Cardiac muscle cell (in vitro differentiated cells and primary cell): ENCODE data around the gene OPA1. TPM values are rescaled to one million over a fixed set of nuclear protein-coding genes. Genes with fewer than 3 reads are reported as not detected.

Source experiments
- DNase-seq, 2 donors: peaks; one replicate each; pipeline versions ENCODE4 v3.0.0 to v3.0.0-alpha.2; 2010 to 2017; ENCODE audit warnings: low read depth in 1 of 2, low spot score in 1 of 2
- H3K27ac ChIP-seq: fragments of 200-600 bp; sonication (generic); 2 replicates; pipeline ENCODE4 v1.5.1; 2016
- H3K27me3 ChIP-seq: fragments of 200-600 bp; sonication (generic); 2 replicates; pipeline ENCODE4 v1.6.0; 2016; ENCODE audit warnings: control low read depth
- H3K36me3 ChIP-seq: fragments of 200-600 bp; sonication (generic); 2 replicates; pipeline ENCODE4 v1.5.1; 2016; ENCODE audit warnings: control low read depth
- H3K4me1 ChIP-seq: fragments of 200-600 bp; sonication (generic); 2 replicates; pipeline ENCODE4 v1.8.1; 2017; ENCODE audit warnings: low read depth, mild to moderate bottlenecking, mixed run types
- H3K4me3 ChIP-seq: fragments of 200-600 bp; sonication (generic); 2 replicates; pipeline ENCODE4 v1.5.1; 2016; ENCODE audit warnings: mild to moderate bottlenecking
- H3K9me3 ChIP-seq: fragments of 200-600 bp; sonication (generic); 2 replicates; pipeline ENCODE4 v1.5.1; 2017; ENCODE audit warnings: low read depth, mild to moderate bottlenecking, control low read depth
- CTCF ChIP-seq: IDR thresholded peaks from 2 replicates; pipeline ENCODE4 v1.5.1; 2012; ENCODE audit warnings: low read depth, mild to moderate bottlenecking, low read length
- polyA plus RNA-seq: library from polyadenylated mRNA; unstranded; fragments of >200 nt; fragmentation: Nextera tagmentation; extraction: Ambion mirVana; gene quantifications from 2 replicates; pipeline ENCODE4 v1.2.1, GENCODE V29; 2016
- total RNA-seq: library from RNA; depleted of rRNA; stranded (reverse); fragments of >200 nt; gene quantifications from 2 replicates; pipeline ENCODE4 v1.2.3, GENCODE V29; 2016

The OPA1 gene
- total and polyA plus RNA-seq, 2 experiments from 2014 or later, result 26.6 to 54.4 TPM

DNA sequence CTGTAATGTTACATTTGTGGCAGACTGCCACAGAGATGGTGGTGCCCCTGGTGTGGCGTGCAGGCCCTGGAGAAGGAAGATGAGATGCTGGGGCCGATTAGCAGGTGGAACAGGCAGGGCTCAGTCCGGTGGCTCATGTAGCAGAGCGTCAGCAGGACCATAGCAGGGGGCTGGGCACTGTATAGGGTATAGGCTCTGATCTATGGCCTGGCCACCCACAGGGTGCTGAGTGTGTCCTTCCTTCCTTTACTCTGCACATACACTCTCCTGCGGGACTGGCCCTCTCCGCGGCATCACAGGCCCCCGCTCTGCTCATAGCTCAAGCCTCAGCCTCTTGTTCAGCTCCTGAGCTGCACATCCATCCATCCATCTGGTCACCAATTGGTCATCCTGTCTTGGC lies 143.6 kb downstream of the OPA1 start:
- no peak for DNase-seq
- Histone ChIP-seq H3K27ac (no peak overlapping the region), H3K9me3 (no peaks in the 10 kb centered on the region)

DNA sequence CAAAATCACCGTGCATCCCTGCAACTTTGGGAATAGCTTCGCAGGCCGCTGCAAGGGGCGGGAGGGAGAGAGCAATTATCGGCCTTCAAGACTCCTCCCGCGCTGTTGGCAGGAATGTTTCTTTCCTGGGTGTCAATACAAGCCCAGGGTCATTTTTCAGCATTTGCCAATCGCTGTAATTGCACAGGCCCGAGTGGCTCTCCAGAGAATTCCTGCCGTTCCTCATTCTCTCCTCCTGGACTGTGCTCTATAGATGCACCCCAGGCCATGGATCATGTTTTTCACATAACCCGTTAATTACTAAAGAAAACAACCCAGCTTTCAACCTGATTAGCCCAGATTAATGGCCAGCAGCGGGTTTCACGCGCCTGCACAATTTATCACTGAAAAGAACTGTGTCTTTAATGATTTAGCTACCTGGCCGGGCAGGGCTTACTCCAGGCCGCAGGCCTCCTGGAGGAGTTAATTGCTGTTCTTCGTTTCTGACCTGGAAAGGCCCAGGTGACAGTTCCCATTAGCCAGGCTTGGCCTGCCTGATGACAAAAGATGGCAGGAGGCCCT lies 144.3 kb downstream of the OPA1 start:
- H3K9me3 ChIP-seq, result no peaks in the 10 kb centered on the region
- no peak overlapping the region for H3K27ac ChIP-seq
- no peak for TF ChIP-seq CTCF
- H3K4me3 ChIP-seq, result no peak overlapping the region
- no peaks in the 10 kb centered on the region for H3K36me3 ChIP-seq
- no peaks in the 10 kb centered on the region for H3K27me3 ChIP-seq
- DNase-seq, result no peak
- H3K4me1 ChIP-seq, result no peaks in the 10 kb centered on the region

More for the DNA sequence above, 143.6 kb downstream of the OPA1 start:
- Histone ChIP-seq H3K4me1 (no peaks in the 10 kb centered on the region), H3K4me3 (no peak overlapping the region), H3K36me3 (no peaks in the 10 kb centered on the region), H3K27me3 (no peaks in the 10 kb centered on the region)
- no peak for TF ChIP-seq CTCF

DNA sequence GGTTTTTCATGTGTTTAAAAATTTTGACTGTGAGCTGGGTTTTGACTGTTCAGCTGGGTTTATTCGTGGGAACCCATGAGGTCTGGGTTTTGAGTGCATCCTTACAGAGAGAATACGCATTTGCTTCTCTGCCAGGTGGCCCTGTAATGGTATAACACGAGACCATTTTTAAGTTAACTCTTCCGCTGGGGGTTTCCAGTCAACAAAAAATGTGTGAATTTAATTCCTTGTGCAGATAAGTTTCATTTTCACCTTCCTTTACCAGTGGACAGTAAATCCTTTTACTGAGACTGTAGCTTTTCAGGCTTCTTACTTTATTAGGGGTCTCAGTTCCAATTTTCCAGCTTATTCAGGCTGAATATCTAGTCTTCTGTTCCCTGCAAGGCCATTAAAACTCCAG lies 149.6 kb downstream of the OPA1 start:
- DNase-seq, result no peak
- no peak overlapping the region for H3K27ac ChIP-seq
- no peak for TF ChIP-seq CTCF
- H3K4me1 ChIP-seq, result peaks cover 7% of the 10 kb centered on the region
- H3K36me3 ChIP-seq, result no peaks in the 10 kb centered on the region
- no peaks in the 10 kb centered on the region for H3K9me3 ChIP-seq
- H3K4me3 ChIP-seq, result no peak overlapping the region
- no peaks in the 10 kb centered on the region for H3K27me3 ChIP-seq

GRCh38 chr3:193743702-193744047 lies 150.7 kb downstream of the OPA1 start:
- H3K27me3 ChIP-seq, result no peaks in the 10 kb centered on the region
- H3K9me3 ChIP-seq, result no peaks in the 10 kb centered on the region
- TF ChIP-seq CTCF, result no peak
- H3K36me3 ChIP-seq, result no peaks in the 10 kb centered on the region
- no peak overlapping the region for H3K4me3 ChIP-seq
- peaks cover 7% of the 10 kb centered on the region for H3K4me1 ChIP-seq
- no peak overlapping the region for H3K27ac ChIP-seq
- peak in 1 of 2 donors; percentile 55 for DNase-seq

DNA sequence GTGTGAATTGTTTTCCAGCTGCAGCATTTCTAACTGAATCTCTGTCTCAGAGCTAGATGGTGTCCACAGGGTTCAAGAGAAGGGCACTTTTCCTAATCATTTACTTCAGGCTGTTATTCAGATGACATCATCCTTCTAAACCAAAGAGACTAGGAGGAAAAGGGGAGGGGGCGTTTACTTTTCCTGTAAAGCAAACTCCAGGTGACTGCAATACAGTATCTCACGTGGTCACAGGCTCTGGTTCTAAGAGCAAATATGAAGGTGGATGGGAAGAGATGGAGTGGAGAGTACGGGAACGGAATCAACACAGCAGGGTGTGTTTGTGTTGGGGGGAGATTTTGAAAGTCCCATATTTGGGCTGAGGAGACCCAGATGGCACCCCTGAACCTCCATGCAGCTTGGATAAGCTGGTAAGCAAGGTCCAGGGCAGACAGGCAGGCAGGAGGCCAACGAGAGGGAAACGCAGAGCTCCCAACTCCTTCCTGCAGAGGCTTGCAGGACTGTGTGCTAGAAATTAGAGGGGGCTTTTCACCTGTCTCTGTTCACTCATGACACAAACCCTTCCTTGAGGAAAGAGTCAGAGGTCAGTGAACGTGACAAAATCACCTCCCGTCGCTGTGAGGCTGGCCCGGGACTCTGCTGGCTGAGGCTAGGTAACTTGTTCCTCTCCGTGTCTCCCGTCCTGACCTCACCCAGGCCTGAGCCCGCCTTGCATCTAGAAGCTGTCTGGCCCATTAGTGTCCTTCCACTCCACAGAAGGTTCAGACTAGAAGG lies 151.2 kb downstream of the OPA1 start:
- H3K4me3 ChIP-seq, result no peak overlapping the region
- H3K4me1 ChIP-seq, result peaks cover 7% of the 10 kb centered on the region
- no peaks in the 10 kb centered on the region for H3K9me3 ChIP-seq
- no peaks in the 10 kb centered on the region for H3K36me3 ChIP-seq
- no peaks in the 10 kb centered on the region for H3K27me3 ChIP-seq
- TF ChIP-seq CTCF, result no peak
- no peak overlapping the region for H3K27ac ChIP-seq
- DNase-seq, result peak; percentile 15 to 22
